ENCODE results near the gene OGFR.

DNA sequence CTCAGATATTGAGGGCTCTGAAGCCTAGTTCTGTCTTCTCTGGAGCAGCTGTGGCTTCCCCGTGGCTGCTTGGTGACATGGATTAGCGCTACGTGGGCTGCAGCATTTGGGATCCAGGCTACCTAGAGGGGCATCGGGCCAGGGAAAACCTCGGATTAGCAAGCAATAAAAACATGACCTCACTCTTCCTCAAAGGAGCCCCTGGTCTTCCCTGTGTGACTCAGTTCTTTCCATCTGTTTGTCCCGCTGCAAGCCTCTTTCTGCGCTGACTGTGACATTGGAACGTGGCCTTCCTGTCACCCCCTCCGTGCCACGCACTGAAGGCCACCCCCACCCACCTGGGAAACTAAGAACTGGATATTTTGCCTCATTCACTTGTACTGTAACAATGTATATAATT lies 4.8 kb upstream of the OGFR start:
- TF ChIP-seq, protein P1, sequence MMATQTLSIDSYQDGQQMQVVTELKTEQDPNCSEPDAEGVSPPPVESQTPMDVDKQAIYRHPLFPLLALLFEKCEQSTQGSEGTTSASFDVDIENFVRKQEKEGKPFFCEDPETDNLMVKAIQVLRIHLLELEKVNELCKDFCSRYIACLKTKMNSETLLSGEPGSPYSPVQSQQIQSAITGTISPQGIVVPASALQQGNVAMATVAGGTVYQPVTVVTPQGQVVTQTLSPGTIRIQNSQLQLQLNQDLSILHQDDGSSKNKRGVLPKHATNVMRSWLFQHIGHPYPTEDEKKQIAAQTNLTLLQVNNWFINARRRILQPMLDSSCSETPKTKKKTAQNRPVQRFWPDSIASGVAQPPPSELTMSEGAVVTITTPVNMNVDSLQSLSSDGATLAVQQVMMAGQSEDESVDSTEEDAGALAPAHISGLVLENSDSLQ (IDR thresholded peaks at IDR 0.05) = no peak
- TF ChIP-seq BHLHE40 (IDR thresholded peaks at IDR 0.05; ENCODE audit: borderline replicate concordance) (no peak), FOXA1 (IDR thresholded peaks at IDR 0.05) (no peak), ZNF384 (IDR thresholded peaks at IDR 0.05) (no peak), SP1 (IDR thresholded peaks at IDR 0.05) (no peak), L3MBTL2 (conservative IDR thresholded peaks at IDR 0.05) (no peak), ELF4 (IDR thresholded peaks at IDR 0.05) (no peak), ARNT (IDR thresholded peaks at IDR 0.05) (no peak), TARDBP (IDR thresholded peaks at IDR 0.05) (no peak)

Data from HEK293T (cell line).